Immature natural killer cell (primary cell): Measurements from ENCODE around the gene PDCL2. TPM values are rescaled to one million over a fixed set of nuclear protein-coding genes. Genes with fewer than 3 reads are reported as not detected.
"Not testable (repeated sequence)": the region's sequence is repeated elsewhere in the genome, so short reads cannot be mapped to it uniquely, and the experiment has no call there.

Source experiments
- DNase-seq, 3 donors: peaks; one replicate each; pipeline ENCODE4 v3.0.0; 2022; ENCODE audit warnings: mixed read lengths in 1 of 3
- H3K27ac Mint-ChIP-seq, 6 donors: one replicate each; pipeline ENCODE4 v1.8.0; 2020; ENCODE audit warnings: mixed read lengths in 6 of 6, mild to moderate bottlenecking in 5 of 6, inconsistent platforms in 4 of 6, moderate library complexity in 3 of 6
- H3K27me3 Mint-ChIP-seq, 3 donors: one replicate each; pipeline ENCODE4 v1.8.0; 2020 to 2021; ENCODE audit warnings: low read depth in 3 of 3, mild to moderate bottlenecking in 3 of 3, mixed read lengths in 3 of 3, moderate library complexity in 3 of 3, inconsistent platforms in 1 of 3
- H3K36me3 Mint-ChIP-seq, 3 donors: one replicate each; pipeline ENCODE4 v1.8.0; 2020; ENCODE audit warnings: mixed read lengths in 3 of 3, inconsistent platforms in 2 of 3, mild to moderate bottlenecking in 2 of 3
- H3K4me1 Mint-ChIP-seq, 2 donors: one replicate each; pipeline ENCODE4 v1.8.0; 2020; ENCODE audit warnings: inconsistent platforms in 2 of 2, mild to moderate bottlenecking in 2 of 2, mixed read lengths in 2 of 2, moderate library complexity in 1 of 2
- H3K4me3 Mint-ChIP-seq, 5 donors: one replicate each; pipeline ENCODE4 v1.8.0; 2020; ENCODE audit warnings: mild to moderate bottlenecking in 5 of 5, mixed read lengths in 5 of 5, inconsistent platforms in 3 of 5, moderate library complexity in 3 of 5
- H3K9me3 Mint-ChIP-seq, 6 donors: one replicate each; pipeline ENCODE4 v1.8.0; 2020; ENCODE audit warnings: mild to moderate bottlenecking in 6 of 6, mixed read lengths in 6 of 6, inconsistent platforms in 4 of 6, moderate library complexity in 3 of 6
- polyA plus RNA-seq, 3 donors: library from polyadenylated mRNA; unstranded; fragments of 300-500 nt; fragmentation: Illumina TruSeq; gene quantifications; one replicate each; pipeline ENCODE4 v1.2.3, GENCODE V29; 2021

Gene PDCL2
- polyA plus RNA-seq, 3 donors from 2014 or later: not detected

DNA sequence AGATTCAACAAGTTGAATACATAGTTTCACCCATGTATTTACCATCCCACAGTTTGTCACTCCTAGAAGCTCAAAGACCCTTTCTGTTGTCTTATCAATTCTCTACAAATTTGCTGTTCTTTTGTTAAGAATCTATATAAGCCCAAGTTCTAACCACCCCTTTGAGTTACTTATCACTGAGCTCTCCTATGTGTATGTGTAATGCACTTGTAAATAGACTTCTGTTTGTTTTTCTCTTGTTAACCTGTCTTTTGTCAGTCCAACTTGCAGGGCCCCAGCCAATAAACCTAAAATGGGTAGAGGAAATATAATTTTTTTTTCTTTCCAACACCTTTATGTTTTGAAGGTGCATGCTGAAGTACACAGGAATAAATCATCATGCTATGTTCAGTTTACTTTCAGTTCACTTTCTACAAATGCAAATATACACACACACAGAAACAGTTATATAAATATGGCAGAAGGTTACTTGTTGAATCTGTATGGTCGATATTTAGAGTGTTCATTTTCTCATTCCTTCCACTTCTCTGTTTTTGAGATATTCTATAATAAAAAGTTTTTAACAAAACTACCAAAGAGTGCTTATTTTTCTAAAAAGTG is 23.0 kb downstream of the PDCL2 start:
- no peaks in the 10 kb centered on the region for H3K9me3 Mint-ChIP-seq
- no peaks in the 10 kb centered on the region for H3K36me3 Mint-ChIP-seq
- peaks cover 0 to 3% (median 3%) of the 10 kb centered on the region in 3 donors for H3K27me3 Mint-ChIP-seq
- no peak for DNase-seq
- H3K4me1 Mint-ChIP-seq: no peaks in the 10 kb centered on the region
- no peak overlapping the region for H3K27ac Mint-ChIP-seq
- no peak overlapping the region for H3K4me3 Mint-ChIP-seq

- H3K4me3 Mint-ChIP-seq: no peak overlapping the region
- H3K27ac Mint-ChIP-seq: no peak overlapping the region
- no peaks in the 10 kb centered on the region for H3K9me3 Mint-ChIP-seq
- peaks cover 0 to 2% (median 0%) of the 10 kb centered on the region in 3 donors for H3K27me3 Mint-ChIP-seq
- H3K4me1 Mint-ChIP-seq: peaks cover 2 to 12% of the 10 kb centered on the region in 2 donors
- DNase-seq: no peak
- no peaks in the 10 kb centered on the region for H3K36me3 Mint-ChIP-seq
Measured at GRCh38 chr4:55561889-55562288, 30.2 kb downstream of the PDCL2 start.

- Mint-ChIP-seq H3K36me3 (no peaks in the 10 kb centered on the region), H3K27ac (no peak overlapping the region), H3K9me3 (no peaks in the 10 kb centered on the region), H3K4me1 (peaks cover 2 to 12% of the 10 kb centered on the region in 2 donors), H3K4me3 (no peak overlapping the region), H3K27me3 (peaks cover 0 to 2% (median 0%) of the 10 kb centered on the region in 3 donors)
- no peak for DNase-seq
Measured at GRCh38 chr4:55560096-55560495, 31.9 kb downstream of the PDCL2 start.

DNA sequence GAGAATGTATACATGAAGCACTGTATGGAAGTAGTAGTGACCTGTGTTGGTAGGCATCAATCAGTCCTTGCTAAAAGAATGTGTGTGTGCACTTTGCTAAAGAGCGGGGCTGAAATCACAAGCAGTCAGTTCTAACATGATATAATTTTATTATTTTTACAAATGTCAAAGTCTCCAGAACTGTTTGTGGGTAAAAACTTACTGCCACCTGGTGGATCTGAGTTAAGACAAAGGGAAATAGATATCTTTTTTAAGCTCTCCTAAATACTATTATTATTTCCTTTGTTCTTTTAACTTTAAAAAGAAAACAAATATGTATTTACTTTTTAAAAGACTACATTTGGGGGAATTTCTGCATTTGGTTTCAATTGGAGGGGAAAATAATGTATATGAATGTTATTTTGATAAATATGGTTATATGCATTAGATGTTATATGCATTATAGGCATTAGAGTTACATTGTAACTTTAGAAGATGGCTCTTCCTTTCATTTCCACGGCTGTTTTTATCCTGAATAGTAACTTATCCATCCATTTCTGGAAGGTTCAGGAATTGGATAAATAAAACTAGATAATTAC is 37.5 kb downstream of the PDCL2 start:
- Mint-ChIP-seq H3K27me3 (peaks cover 3 to 7% (median 6%) of the 10 kb centered on the region in 3 donors), H3K4me3 (no peak overlapping the region), H3K36me3 (no peaks in the 10 kb centered on the region), H3K4me1 (no peaks in the 10 kb centered on the region), H3K27ac (no peak overlapping the region), H3K9me3 (no peaks in the 10 kb centered on the region)
- DNase-seq: peak in 2 of 3 donors; percentile 24 to 37

DNA sequence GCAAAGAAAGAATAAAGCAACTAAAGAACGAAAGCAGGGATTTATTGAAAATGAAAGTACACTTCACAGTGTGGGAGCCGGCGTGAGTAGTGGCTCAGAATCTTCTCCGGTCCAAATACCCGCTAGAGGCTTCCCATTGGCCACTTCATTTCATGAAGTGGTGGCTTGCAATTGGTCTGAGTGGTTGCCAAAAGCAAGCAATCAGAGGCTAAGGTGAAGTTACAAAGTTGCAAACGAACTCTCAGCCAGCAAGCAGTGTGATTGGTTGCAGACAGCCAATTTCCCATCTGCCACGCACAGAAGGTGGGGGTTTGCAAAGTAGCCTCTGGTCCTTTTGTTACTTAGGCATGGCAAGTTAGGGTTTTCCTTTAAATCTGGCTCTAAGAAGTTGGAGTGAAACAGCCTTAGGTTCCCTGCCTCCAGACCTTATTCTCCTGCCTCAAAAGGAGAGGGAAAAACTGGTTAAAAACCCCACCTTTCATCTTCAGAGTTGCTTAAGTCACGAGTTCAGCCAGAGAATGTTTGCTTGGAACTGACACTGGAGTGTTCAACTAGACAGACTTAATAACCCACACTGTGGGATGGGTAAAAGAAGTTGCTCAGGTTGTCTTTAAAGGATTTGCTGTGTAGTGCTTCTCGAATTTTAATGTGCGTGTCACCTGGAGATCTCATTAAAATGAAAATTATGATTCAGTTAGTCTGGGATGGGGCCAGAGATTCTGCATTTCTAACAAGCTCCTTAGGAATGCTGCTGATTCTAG is 38.4 kb downstream of the PDCL2 start:
- DNase-seq: peak in 1 of 3 donors; percentile 51
- H3K27me3 Mint-ChIP-seq: peaks cover 6 to 7% (median 7%) of the 10 kb centered on the region in 3 donors
- no peaks in the 10 kb centered on the region for H3K4me1 Mint-ChIP-seq
- peak overlapping the region in 3 of 5 donors; percentile 22 to 70 (median 39) for H3K4me3 Mint-ChIP-seq
- H3K36me3 Mint-ChIP-seq: no peaks in the 10 kb centered on the region
- H3K27ac Mint-ChIP-seq: peak overlapping the region in 2 of 6 donors; percentile 20 to 30
- no peaks in the 10 kb centered on the region for H3K9me3 Mint-ChIP-seq

DNA sequence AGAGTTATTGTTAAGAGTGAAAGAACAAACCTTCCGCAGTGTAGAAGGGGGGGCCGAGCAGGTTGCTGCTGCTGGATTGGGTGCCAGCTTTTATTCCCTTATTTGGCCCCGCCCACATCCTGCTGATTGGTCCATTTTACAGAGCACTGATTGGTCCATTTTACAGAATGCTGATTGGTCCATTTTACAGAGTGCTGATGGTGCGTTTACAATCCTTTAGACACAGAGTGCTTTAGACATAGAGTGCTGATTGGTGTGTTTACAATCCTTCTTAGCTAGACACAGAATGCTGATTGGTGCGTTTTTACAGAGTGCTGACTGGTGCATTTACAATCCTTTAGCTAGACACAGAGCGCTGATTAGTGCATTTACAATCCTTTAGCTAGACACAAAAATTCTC is 40.1 kb downstream of the PDCL2 start:
- H3K4me3 Mint-ChIP-seq, H3K9me3 Mint-ChIP-seq, H3K27ac Mint-ChIP-seq, DNase-seq, H3K36me3 Mint-ChIP-seq: not testable (repeated sequence)
- Mint-ChIP-seq H3K27me3 (peaks cover 6 to 16% (median 11%) of the 10 kb centered on the region in 3 donors), H3K4me1 (peaks cover 8 to 11% of the 10 kb centered on the region in 2 donors)

DNA sequence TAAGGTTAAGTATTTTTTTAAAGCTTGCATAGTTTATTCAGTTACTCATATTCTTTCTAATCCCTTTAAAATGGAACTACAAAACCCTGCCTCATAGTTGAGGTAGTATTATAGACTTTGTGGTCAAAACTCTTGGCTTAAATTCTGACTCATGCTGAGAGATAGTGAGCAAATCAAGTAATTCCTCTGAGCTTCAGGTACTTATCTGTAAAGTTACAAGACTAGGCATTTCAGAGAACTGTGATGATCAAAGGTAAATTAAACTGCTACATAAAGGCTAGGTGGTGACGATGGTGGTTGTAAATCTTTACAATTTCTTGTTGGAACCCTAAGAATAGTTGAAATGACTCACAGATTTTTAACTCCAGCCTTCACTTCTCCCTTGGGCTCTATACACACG is 42.2 kb downstream of the PDCL2 start:
- no peak overlapping the region for H3K27ac Mint-ChIP-seq
- H3K36me3 Mint-ChIP-seq: no peaks in the 10 kb centered on the region
- peaks cover 14 to 18% of the 10 kb centered on the region in 2 donors for H3K4me1 Mint-ChIP-seq
- no peaks in the 10 kb centered on the region for H3K9me3 Mint-ChIP-seq
- DNase-seq: no peak
- no peak overlapping the region for H3K4me3 Mint-ChIP-seq
- peaks cover 13 to 29% (median 16%) of the 10 kb centered on the region in 3 donors for H3K27me3 Mint-ChIP-seq

GRCh38 chr4:55547918-55548317 is 44.1 kb downstream of the PDCL2 start:
- peaks cover 13 to 29% (median 16%) of the 10 kb centered on the region in 3 donors for H3K27me3 Mint-ChIP-seq
- H3K36me3 Mint-ChIP-seq: no peaks in the 10 kb centered on the region
- H3K9me3 Mint-ChIP-seq: no peaks in the 10 kb centered on the region
- H3K4me1 Mint-ChIP-seq: peaks cover 22 to 36% of the 10 kb centered on the region in 2 donors
- H3K4me3 Mint-ChIP-seq: peak overlapping the region; percentile 89 to 95 (median 94)
- H3K27ac Mint-ChIP-seq: peak overlapping the region in 5 of 6 donors; percentile 24 to 88 (median 73)
- DNase-seq: no peak

DNA sequence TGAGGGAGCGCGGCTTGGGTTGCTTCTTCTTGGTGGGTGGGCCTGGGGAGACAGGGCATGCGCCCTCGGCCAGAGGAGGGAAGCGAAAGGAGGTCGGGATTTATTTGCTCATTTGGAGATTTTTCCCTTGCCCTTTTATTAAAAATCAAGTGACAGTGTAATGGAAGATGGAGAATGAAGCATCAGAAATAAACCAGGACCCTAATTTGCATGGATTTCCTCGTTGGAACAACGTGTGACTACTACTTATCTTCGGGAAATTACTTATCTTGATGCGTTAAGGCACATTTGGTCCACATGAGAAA is 44.6 kb downstream of the PDCL2 start:
- no peaks in the 10 kb centered on the region for H3K36me3 Mint-ChIP-seq
- peaks cover 9 to 28% (median 16%) of the 10 kb centered on the region in 3 donors for H3K27me3 Mint-ChIP-seq
- peaks cover 24 to 37% of the 10 kb centered on the region in 2 donors for H3K4me1 Mint-ChIP-seq
- peak overlapping the region; percentile 89 to 95 (median 94) for H3K4me3 Mint-ChIP-seq
- H3K27ac Mint-ChIP-seq: peak overlapping the region; percentile 82 to 93 (median 88)
- no peaks in the 10 kb centered on the region for H3K9me3 Mint-ChIP-seq
- no peak for DNase-seq

DNA sequence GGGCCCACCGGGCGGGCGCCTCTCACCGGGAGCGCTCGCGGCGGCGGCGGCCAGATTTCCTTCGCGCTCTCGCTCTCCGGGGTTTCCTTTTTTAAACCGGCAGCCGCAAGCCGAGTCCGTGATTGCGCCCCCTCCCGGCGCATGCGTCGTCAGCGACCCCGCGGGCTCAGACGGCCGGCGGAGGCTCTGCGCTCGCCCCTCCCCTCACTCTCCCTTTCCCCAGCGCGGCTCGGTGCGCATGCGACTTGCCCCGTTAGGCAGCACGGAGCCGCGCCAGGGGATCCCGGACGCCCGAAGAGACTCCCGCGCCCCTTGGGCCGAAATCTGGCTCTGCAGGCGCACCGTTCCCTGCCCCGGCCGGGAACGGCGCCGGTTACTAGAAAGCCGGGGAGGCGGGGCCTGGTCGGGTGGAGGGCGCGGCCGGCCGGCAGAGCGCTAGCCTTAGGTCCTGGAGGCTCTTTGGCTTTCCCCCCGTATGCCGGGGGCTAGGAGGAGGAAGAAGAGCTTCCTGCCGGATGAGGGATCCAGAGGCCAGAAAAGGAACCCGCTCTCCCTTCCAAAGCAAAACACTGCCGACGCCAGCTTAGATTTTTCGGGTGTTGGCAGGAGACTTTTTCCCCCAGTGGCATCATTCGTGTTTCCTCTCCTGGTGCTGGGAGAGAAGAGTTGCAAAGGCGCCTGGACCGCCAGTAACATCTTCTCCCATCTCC is 45.1 kb downstream of the PDCL2 start, which contains the start of gene CLOCK:
CLOCK (minus strand) TSS at position 154 of the 710 bp plus-strand sequence. CDS start 64,124 bp downstream, outside the sequence.
- DNase-seq: peak; percentile 86 to 88 (median 87)
- Mint-ChIP-seq H3K4me3 (peak within 1 kb of the TSS; percentile 91 to 98 (median 94)), H3K27ac (peak within 1 kb of the TSS; percentile 90 to 94 (median 92)), H3K9me3 (no peaks in the 10 kb centered on the region), H3K36me3 (no peaks in the 10 kb centered on the region), H3K4me1 (peaks cover 24 to 37% of the 10 kb centered on the region in 2 donors), H3K27me3 (peaks cover 9 to 28% (median 13%) of the 10 kb centered on the region in 3 donors)

GRCh38 chr4:55546506-55546755 is 45.6 kb downstream of the PDCL2 start:
- Mint-ChIP-seq H3K4me3 (peak overlapping the region; percentile 89 to 95 (median 94)), H3K4me1 (peaks cover 24 to 37% of the 10 kb centered on the region in 2 donors), H3K27ac (peak overlapping the region in 2 of 6 donors; percentile 82 to 89), H3K27me3 (peaks cover 9 to 28% (median 13%) of the 10 kb centered on the region in 3 donors), H3K36me3 (no peaks in the 10 kb centered on the region), H3K9me3 (no peaks in the 10 kb centered on the region)
- no peak for DNase-seq

DNA sequence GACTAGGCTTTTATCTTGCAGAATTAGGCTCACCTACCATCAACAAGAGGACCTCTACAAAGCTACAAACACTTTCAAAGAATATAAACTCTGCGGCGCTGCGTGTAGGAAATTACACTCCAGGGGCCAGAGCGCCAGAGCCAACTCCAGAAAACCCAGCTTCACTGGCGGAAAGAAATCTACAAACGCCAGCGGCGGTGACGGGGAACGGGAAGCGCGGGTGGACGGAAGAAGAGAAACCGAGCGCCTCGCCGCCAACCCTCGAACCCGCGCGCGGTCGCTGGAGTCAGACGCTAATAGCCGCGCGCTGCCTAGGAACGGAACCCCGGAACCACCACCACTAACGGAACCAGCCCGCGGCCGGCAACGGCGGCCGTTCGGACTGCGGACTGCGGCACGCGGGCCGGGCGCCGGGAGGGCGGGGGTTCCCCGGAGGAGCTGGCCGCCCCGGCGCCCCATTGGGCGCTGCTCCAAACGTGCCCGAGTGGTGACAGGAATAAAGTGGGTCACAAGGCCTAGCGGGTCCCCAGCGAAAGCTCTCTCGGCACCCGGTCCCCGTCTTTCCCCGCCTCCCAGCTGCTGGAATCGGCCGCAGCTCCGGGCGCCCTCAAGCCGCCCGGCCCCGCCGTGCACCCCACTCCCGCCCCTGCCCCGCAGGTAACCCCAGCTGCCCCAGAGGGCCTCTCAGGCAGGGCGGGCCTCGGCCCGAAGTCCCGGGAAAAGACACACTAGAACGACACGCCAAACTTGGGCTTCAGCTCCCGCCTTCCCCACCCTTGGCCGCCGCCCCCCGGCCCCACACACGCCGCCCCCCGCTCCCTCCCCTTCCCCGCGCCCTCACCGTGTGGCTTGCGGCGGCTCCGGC is 46.2 kb downstream of the PDCL2 start:
- Mint-ChIP-seq H3K9me3 (no peaks in the 10 kb centered on the region), H3K27ac (peak overlapping the region; percentile 89 to 94 (median 92)), H3K4me3 (peak overlapping the region; percentile 91 to 98 (median 94)), H3K4me1 (peaks cover 24 to 37% of the 10 kb centered on the region in 2 donors), H3K27me3 (peaks cover 7 to 26% (median 13%) of the 10 kb centered on the region in 3 donors), H3K36me3 (no peaks in the 10 kb centered on the region)
- DNase-seq: peak; percentile 75 to 76 (median 75)

GRCh38 chr4:55545151-55545550 is 46.9 kb downstream of the PDCL2 start:
- Mint-ChIP-seq H3K27ac (peak overlapping the region; percentile 89 to 94 (median 92)), H3K4me1 (peaks cover 27 to 37% of the 10 kb centered on the region in 2 donors), H3K27me3 (peaks cover 7 to 26% (median 13%) of the 10 kb centered on the region in 3 donors), H3K4me3 (peak overlapping the region; percentile 91 to 98 (median 94)), H3K9me3 (no peaks in the 10 kb centered on the region), H3K36me3 (no peaks in the 10 kb centered on the region)
- no peak for DNase-seq
